CD8-positive, alpha-beta memory T cell (primary cell): Measurements from ENCODE around the gene SDK1. TPM values are rescaled to one million over a fixed set of nuclear protein-coding genes. Genes with fewer than 3 reads are reported as not detected.

Experiments used
- CTCF ChIA-PET: fragments of 350-600 bp; sonication (Branson Sonifier 250); formaldehyde crosslinking; loops from one replicate; lab custom pipeline; 2021; ENCODE audit warnings: antibody characterized with exemption; lab: Charles Lee
- POLR2A ChIA-PET: fragments of 350-600 bp; sonication (Branson Sonifier 250); formaldehyde crosslinking; loops from one replicate; lab custom pipeline; 2021; ENCODE audit warnings: antibody characterized with exemption; lab: Charles Lee
- DNase-seq, 5 donors: peaks; one replicate each; pipeline versions ENCODE4 v3.0.0 to v3.0.0-alpha.2; 2020 to 2022; ENCODE audit warnings: mixed read lengths in 1 of 5
- H3K27ac ChIP-seq: one replicate; pipeline ENCODE4 v1.7.0; 2013; ENCODE audit warnings: low read depth, mild to moderate bottlenecking, low read length, moderate library complexity
- H3K27me3 ChIP-seq: 2 replicates; pipeline ENCODE4 v1.7.0; 2013; ENCODE audit warnings: low read length, mild to moderate bottlenecking; ENCODE audit not compliant: insufficient read depth, poor library complexity, severe bottlenecking
- H3K36me3 ChIP-seq: 2 replicates; pipeline ENCODE4 v1.7.0; 2013; ENCODE audit warnings: mild to moderate bottlenecking, low read length, moderate library complexity; ENCODE audit not compliant: insufficient read depth
- H3K4me1 ChIP-seq: 2 replicates; pipeline ENCODE4 v1.7.0; 2013; ENCODE audit warnings: mild to moderate bottlenecking, low read length, moderate library complexity; ENCODE audit not compliant: insufficient read depth
- H3K4me3 ChIP-seq: 2 replicates; pipeline ENCODE4 v1.7.0; 2013; ENCODE audit warnings: mild to moderate bottlenecking, low read length
- H3K9me3 ChIP-seq: 2 replicates; pipeline ENCODE4 v1.7.0; 2013; ENCODE audit warnings: mild to moderate bottlenecking, low read length
- H3K27ac Mint-ChIP-seq, 8 donors: one replicate each; pipeline ENCODE4 v1.8.0; 2020 to 2021; ENCODE audit warnings: mixed read lengths in 8 of 8, mild to moderate bottlenecking in 6 of 8, inconsistent platforms in 3 of 8, moderate library complexity in 3 of 8
- H3K27me3 Mint-ChIP-seq, 2 donors: one replicate each; pipeline ENCODE4 v1.8.0; 2020 to 2021; ENCODE audit warnings: mixed read lengths in 2 of 2, mild to moderate bottlenecking in 1 of 2, moderate library complexity in 1 of 2
- H3K36me3 Mint-ChIP-seq, 3 donors: one replicate each; pipeline ENCODE4 v1.8.0; 2020 to 2021; ENCODE audit warnings: mixed read lengths in 3 of 3, inconsistent platforms in 1 of 3, mild to moderate bottlenecking in 1 of 3
- H3K4me1 Mint-ChIP-seq, 3 donors: one replicate each; pipeline ENCODE4 v1.8.0; 2020 to 2021; ENCODE audit warnings: mixed read lengths in 3 of 3, inconsistent platforms in 1 of 3, mild to moderate bottlenecking in 1 of 3
- H3K4me3 Mint-ChIP-seq, 7 donors: one replicate each; pipeline ENCODE4 v1.8.0; 2020 to 2021; ENCODE audit warnings: mixed read lengths in 7 of 7, mild to moderate bottlenecking in 6 of 7, moderate library complexity in 4 of 7, inconsistent platforms in 2 of 7
- H3K9me3 Mint-ChIP-seq, 5 donors: one replicate each; pipeline ENCODE4 v1.8.0; 2020 to 2022; ENCODE audit warnings: mixed read lengths in 5 of 5, mild to moderate bottlenecking in 3 of 5, moderate library complexity in 2 of 5, inconsistent platforms in 1 of 5
- polyA plus RNA-seq: library from polyadenylated mRNA; unstranded; fragments of 300-500 nt; fragmentation: Illumina TruSeq; gene quantifications from one replicate; pipeline ENCODE4 v1.2.3, GENCODE V29; 2021
- total RNA-seq, 2 experiments: library from RNA; stranded (reverse); gene quantifications; one replicate each; pipeline ENCODE4 v1.2.3, GENCODE V29; 2021

SDK1 gene
- under 1 TPM; 0.04 TPM for total RNA-seq
- polyA plus RNA-seq: not detected

- DNase-seq: peak; percentile 85 to 91 (median 89)
- ChIA-PET POLR2A (no interaction called here), CTCF (interaction anchor here (0.7 to 1.8 kb wide), 8 partner anchors 8 to 598 kb away, joined by 3 to 7 read pairs (median 3); no protein-coding TSS in a partner anchor)
- H3K4me3 Mint-ChIP-seq: peak within 1 kb of the TSS; percentile 76 to 91 (median 87)
- H3K4me1 ChIP-seq: peaks cover 10% of the 10 kb centered on the region
- peaks cover 5% of the 10 kb centered on the region for H3K27me3 ChIP-seq
- H3K9me3 ChIP-seq: no peaks in the 10 kb centered on the region
- H3K4me3 ChIP-seq: peak within 1 kb of the TSS; percentile 60
- H3K27me3 Mint-ChIP-seq: peaks cover 22 to 52% of the 10 kb centered on the region in 2 donors
- no peaks in the 10 kb centered on the region for H3K36me3 ChIP-seq
- H3K9me3 Mint-ChIP-seq: no peaks in the 10 kb centered on the region
- no peak within 1 kb of the TSS for H3K27ac ChIP-seq
- H3K27ac Mint-ChIP-seq: peak within 1 kb of the TSS in 5 of 8 donors; percentile 29 to 82 (median 58)
- H3K36me3 Mint-ChIP-seq: peaks cover 0 to 1% (median 0%) of the 10 kb centered on the region in 3 donors
- peaks cover 12 to 22% (median 12%) of the 10 kb centered on the region in 3 donors for H3K4me1 Mint-ChIP-seq
Measured at GRCh38 chr7:3300651-3301448, at the start of gene SDK1. Gene SDK1 (plus strand): TSS chr7:3301252. CDS start chr7:3301587, 335 bp downstream.

GRCh38 chr7:3254718-3255117 is 46.3 kb upstream of the SDK1 start:
- no peaks in the 10 kb centered on the region for H3K4me1 ChIP-seq
- DNase-seq: no peak
- no peaks in the 10 kb centered on the region for H3K9me3 ChIP-seq
- Mint-ChIP-seq H3K27me3 (peaks cover 6 to 46% of the 10 kb centered on the region in 2 donors), H3K9me3 (no peaks in the 10 kb centered on the region), H3K4me1 (no peaks in the 10 kb centered on the region), H3K36me3 (no peaks in the 10 kb centered on the region), H3K4me3 (no peak overlapping the region), H3K27ac (no peak overlapping the region)
- H3K27ac ChIP-seq: no peak overlapping the region
- ChIA-PET POLR2A (no interaction called here), CTCF (no interaction called here)
- H3K36me3 ChIP-seq: no peaks in the 10 kb centered on the region
- H3K27me3 ChIP-seq: no peaks in the 10 kb centered on the region
- no peak overlapping the region for H3K4me3 ChIP-seq

GRCh38 chr7:3259711-3260400 is 41.2 kb upstream of the SDK1 start:
- no peaks in the 10 kb centered on the region for H3K27me3 ChIP-seq
- no peaks in the 10 kb centered on the region for H3K4me1 Mint-ChIP-seq
- no peak overlapping the region for H3K27ac Mint-ChIP-seq
- no peaks in the 10 kb centered on the region for H3K9me3 ChIP-seq
- H3K36me3 ChIP-seq: no peaks in the 10 kb centered on the region
- H3K9me3 Mint-ChIP-seq: no peaks in the 10 kb centered on the region
- H3K4me1 ChIP-seq: no peaks in the 10 kb centered on the region
- H3K4me3 ChIP-seq: no peak overlapping the region
- ChIA-PET POLR2A (no interaction called here), CTCF (no interaction called here)
- no peak overlapping the region for H3K27ac ChIP-seq
- peaks cover 9 to 59% of the 10 kb centered on the region in 2 donors for H3K27me3 Mint-ChIP-seq
- H3K36me3 Mint-ChIP-seq: no peaks in the 10 kb centered on the region
- H3K4me3 Mint-ChIP-seq: peak overlapping the region in 6 of 7 donors; percentile 23 to 81 (median 58)
- no peak for DNase-seq

GRCh38 chr7:3260401-3260715 is 40.7 kb upstream of the SDK1 start:
- ChIA-PET CTCF (no interaction called here), POLR2A (no interaction called here)
- Histone ChIP-seq H3K36me3 (no peaks in the 10 kb centered on the region), H3K4me1 (no peaks in the 10 kb centered on the region), H3K9me3 (no peaks in the 10 kb centered on the region), H3K4me3 (no peak overlapping the region), H3K27ac (no peak overlapping the region), H3K27me3 (no peaks in the 10 kb centered on the region)
- Mint-ChIP-seq H3K9me3 (no peaks in the 10 kb centered on the region), H3K36me3 (no peaks in the 10 kb centered on the region), H3K27me3 (peaks cover 9 to 59% of the 10 kb centered on the region in 2 donors), H3K27ac (no peak overlapping the region), H3K4me1 (no peaks in the 10 kb centered on the region), H3K4me3 (peak overlapping the region in 5 of 7 donors; percentile 42 to 81 (median 64))
- DNase-seq: no peak

GRCh38 chr7:3264693-3265339 is 36.2 kb upstream of the SDK1 start:
- no peaks in the 10 kb centered on the region for H3K9me3 Mint-ChIP-seq
- POLR2A ChIA-PET: no interaction called here

GRCh38 chr7:3265388-3265787 is 35.7 kb upstream of the SDK1 start:
- H3K36me3 ChIP-seq: no peaks in the 10 kb centered on the region
- H3K4me1 ChIP-seq: no peaks in the 10 kb centered on the region
- Mint-ChIP-seq H3K36me3 (no peaks in the 10 kb centered on the region), H3K4me3 (no peak overlapping the region), H3K9me3 (no peaks in the 10 kb centered on the region), H3K27me3 (peaks cover 11 to 51% of the 10 kb centered on the region in 2 donors), H3K27ac (no peak overlapping the region), H3K4me1 (no peaks in the 10 kb centered on the region)
- CTCF ChIA-PET: no interaction called here
- no peak for DNase-seq
- POLR2A ChIA-PET: no interaction called here
- no peaks in the 10 kb centered on the region for H3K9me3 ChIP-seq
- H3K27me3 ChIP-seq: no peaks in the 10 kb centered on the region
- H3K4me3 ChIP-seq: no peak overlapping the region
- no peak overlapping the region for H3K27ac ChIP-seq

More at GRCh38 chr7:3264693-3265339, 36.2 kb upstream of the SDK1 start:
- no peaks in the 10 kb centered on the region for H3K4me1 Mint-ChIP-seq
- no peaks in the 10 kb centered on the region for H3K36me3 ChIP-seq
- H3K27me3 ChIP-seq: no peaks in the 10 kb centered on the region
- peaks cover 11 to 57% of the 10 kb centered on the region in 2 donors for H3K27me3 Mint-ChIP-seq
- H3K4me3 ChIP-seq: no peak overlapping the region
- no peak overlapping the region for H3K4me3 Mint-ChIP-seq
- CTCF ChIA-PET: no interaction called here
- DNase-seq: no peak
- no peaks in the 10 kb centered on the region for H3K36me3 Mint-ChIP-seq
- no peak overlapping the region for H3K27ac ChIP-seq
- no peaks in the 10 kb centered on the region for H3K9me3 ChIP-seq
- no peaks in the 10 kb centered on the region for H3K4me1 ChIP-seq
- no peak overlapping the region for H3K27ac Mint-ChIP-seq

GRCh38 chr7:3266240-3266639 is 34.8 kb upstream of the SDK1 start:
- Histone ChIP-seq H3K36me3 (no peaks in the 10 kb centered on the region), H3K27me3 (no peaks in the 10 kb centered on the region), H3K27ac (no peak overlapping the region), H3K4me3 (no peak overlapping the region), H3K4me1 (no peaks in the 10 kb centered on the region), H3K9me3 (no peaks in the 10 kb centered on the region)
- ChIA-PET CTCF (no interaction called here), POLR2A (no interaction called here)
- Mint-ChIP-seq H3K9me3 (no peaks in the 10 kb centered on the region), H3K4me1 (no peaks in the 10 kb centered on the region), H3K27ac (no peak overlapping the region), H3K36me3 (no peaks in the 10 kb centered on the region), H3K27me3 (peaks cover 11 to 48% of the 10 kb centered on the region in 2 donors), H3K4me3 (no peak overlapping the region)
- DNase-seq: no peak
